HG03108 (cell line): Measurements from ENCODE around the gene GORASP2.

ENCODE experiments used
- ATAC-seq: cut with Tn5 transposase; IDR thresholded peaks from one replicate; pipeline ENCODE4 v1.9.1; 2021; ENCODE audit warnings: moderate library complexity; ENCODE audit not compliant: unreplicated experiment

GORASP2 gene

GRCh38 chr2:170965446-170966225 is 36.6 kb downstream of the GORASP2 start:
- ATAC-seq: no peak

GRCh38 chr2:170966648-170967396 is 37.8 kb downstream of the GORASP2 start:
- ATAC-seq: no peak

- no peak for ATAC-seq
Observed at GRCh38 chr2:170967553-170967952, 38.5 kb downstream of the GORASP2 start.

- ATAC-seq: no peak
Observed at GRCh38 chr2:170968205-170969003, 39.4 kb downstream of the GORASP2 start.

GRCh38 chr2:170969030-170969429 is 40.0 kb downstream of the GORASP2 start:
- no peak for ATAC-seq

- ATAC-seq: no peak
Observed at GRCh38 chr2:170969872-170970496, 40.9 kb downstream of the GORASP2 start.

- ATAC-seq: no peak
Observed at GRCh38 chr2:170971071-170971470, 42.0 kb downstream of the GORASP2 start.

- no peak for ATAC-seq
Observed at GRCh38 chr2:170972296-170973224, 43.5 kb downstream of the GORASP2 start.

GRCh38 chr2:170973225-170973491 is 44.1 kb downstream of the GORASP2 start:
- ATAC-seq: no peak

GRCh38 chr2:170973492-170974303 is 44.6 kb downstream of the GORASP2 start:
- ATAC-seq: peak; percentile 90

- ATAC-seq: no peak
Observed at GRCh38 chr2:170974304-170974993, 45.4 kb downstream of the GORASP2 start.

- no peak for ATAC-seq
Observed at GRCh38 chr2:170975127-170975942, 46.3 kb downstream of the GORASP2 start.

GRCh38 chr2:170975943-170976270 is 46.9 kb downstream of the GORASP2 start:
- no peak for ATAC-seq

- ATAC-seq: no peak
Observed at GRCh38 chr2:170984079-170984478, 55.0 kb downstream of the GORASP2 start.

GRCh38 chr2:170985407-170985806 is 56.4 kb downstream of the GORASP2 start:
- ATAC-seq: no peak

GRCh38 chr2:170986566-170987258 is 57.7 kb downstream of the GORASP2 start:
- no peak for ATAC-seq

- ATAC-seq: no peak
Observed at GRCh38 chr2:170991398-170992182, 62.5 kb downstream of the GORASP2 start.
